Chondrocyte (in vitro differentiated cells): Measurements from ENCODE around the gene FBXO46. TPM values are rescaled to one million over a fixed set of nuclear protein-coding genes. Genes with fewer than 3 reads are reported as not detected.

ENCODE experiments used
- DNase-seq: peaks from one replicate; pipeline ENCODE4 v3.0.0; 2021; ENCODE audit warnings: mixed read lengths, low spot score
- H3K27ac Mint-ChIP-seq: one replicate; pipeline ENCODE4 v1.8.0; 2021; ENCODE audit warnings: mild to moderate bottlenecking, moderate library complexity, mixed read lengths; ENCODE audit not compliant: unreplicated experiment
- H3K27me3 Mint-ChIP-seq: 2 replicates; pipeline ENCODE4 v1.8.0; 2021; ENCODE audit warnings: low read depth, mixed read lengths
- H3K36me3 Mint-ChIP-seq: 2 replicates; pipeline ENCODE4 v1.8.0; 2021; ENCODE audit warnings: low read depth, mixed read lengths
- H3K4me1 Mint-ChIP-seq: 2 replicates; pipeline ENCODE4 v1.8.0; 2021; ENCODE audit warnings: low read depth, mild to moderate bottlenecking, mixed read lengths
- H3K4me3 Mint-ChIP-seq: one replicate; pipeline ENCODE4 v1.8.0; 2021; ENCODE audit warnings: mild to moderate bottlenecking, moderate library complexity, mixed read lengths; ENCODE audit not compliant: unreplicated experiment
- H3K9me3 Mint-ChIP-seq: 2 replicates; pipeline ENCODE4 v1.8.0; 2021; ENCODE audit warnings: low read depth, mixed read lengths
- CTCF ChIP-seq: fragments of 200-600 bp; sonication (generic); IDR thresholded peaks from 2 replicates; pipeline ENCODE4 v1.5.0; 2021; ENCODE audit warnings: antibody characterized with exemption, mild to moderate bottlenecking, moderate library complexity
- total RNA-seq: library from RNA; stranded (reverse); gene quantifications from 3 replicates; pipeline ENCODE4 v1.2.1, GENCODE V29; 2021

Gene FBXO46
- total RNA-seq, 1 donor from 2014 or later: 14.8 TPM

GRCh38 chr19:45747513-45747912 lies 16.8 kb upstream of the FBXO46 start:
- no peaks in the 10 kb centered on the region for H3K9me3 Mint-ChIP-seq
- DNase-seq: no peak
- no peaks in the 10 kb centered on the region for H3K36me3 Mint-ChIP-seq
- no peaks in the 10 kb centered on the region for H3K27me3 Mint-ChIP-seq
- no peak for TF ChIP-seq CTCF
- H3K4me3 Mint-ChIP-seq: no peak overlapping the region
- H3K4me1 Mint-ChIP-seq: peaks cover 7% of the 10 kb centered on the region
- no peak overlapping the region for H3K27ac Mint-ChIP-seq

- H3K27me3 Mint-ChIP-seq: no peaks in the 10 kb centered on the region
- TF ChIP-seq CTCF: no peak
- H3K27ac Mint-ChIP-seq: no peak overlapping the region
- peaks cover 7% of the 10 kb centered on the region for H3K4me1 Mint-ChIP-seq
- no peaks in the 10 kb centered on the region for H3K36me3 Mint-ChIP-seq
- H3K9me3 Mint-ChIP-seq: no peaks in the 10 kb centered on the region
- H3K4me3 Mint-ChIP-seq: no peak overlapping the region
- no peak for DNase-seq
Measured at GRCh38 chr19:45746866-45747265, 16.2 kb upstream of the FBXO46 start.

GRCh38 chr19:45745606-45746005 lies 14.9 kb upstream of the FBXO46 start:
- no peaks in the 10 kb centered on the region for H3K36me3 Mint-ChIP-seq
- DNase-seq: no peak
- no peaks in the 10 kb centered on the region for H3K27me3 Mint-ChIP-seq
- no peak overlapping the region for H3K27ac Mint-ChIP-seq
- peaks cover 7% of the 10 kb centered on the region for H3K4me1 Mint-ChIP-seq
- H3K9me3 Mint-ChIP-seq: no peaks in the 10 kb centered on the region
- H3K4me3 Mint-ChIP-seq: no peak overlapping the region
- no peak for TF ChIP-seq CTCF

- Mint-ChIP-seq H3K4me3 (no peak overlapping the region), H3K27me3 (no peaks in the 10 kb centered on the region), H3K27ac (no peak overlapping the region), H3K36me3 (no peaks in the 10 kb centered on the region), H3K4me1 (peaks cover 7% of the 10 kb centered on the region), H3K9me3 (no peaks in the 10 kb centered on the region)
- no peak for TF ChIP-seq CTCF
- DNase-seq: no peak
Measured at GRCh38 chr19:45742969-45743368, 12.3 kb upstream of the FBXO46 start.

- no peak overlapping the region for H3K27ac Mint-ChIP-seq
- no peaks in the 10 kb centered on the region for H3K27me3 Mint-ChIP-seq
- H3K4me1 Mint-ChIP-seq: no peaks in the 10 kb centered on the region
- no peaks in the 10 kb centered on the region for H3K36me3 Mint-ChIP-seq
- no peaks in the 10 kb centered on the region for H3K9me3 Mint-ChIP-seq
- no peak overlapping the region for H3K4me3 Mint-ChIP-seq
- DNase-seq: no peak
- TF ChIP-seq CTCF: no peak
Measured at GRCh38 chr19:45739498-45740439, 9.1 kb upstream of the FBXO46 start.
